OCI-LY1 (cell line): ENCODE data around the gene TMEM115.

Experiments used
- CTCF ChIP-seq: fragments of 200-600 bp; sonication (generic), shearing (Covaris generic); IDR thresholded peaks from 2 replicates; pipeline ENCODE4 v1.5.1; 2017; ENCODE audit warnings: mild to moderate bottlenecking, antibody characterized with exemption, low read length, moderate library complexity, mixed read lengths
- EZH2 ChIP-seq: fragments of 200-600 bp; sonication (generic), shearing (Covaris generic); IDR thresholded peaks from 2 replicates; pipeline ENCODE4 v1.8.0; 2017; ENCODE audit warnings: borderline replicate concordance, mixed run types, mild to moderate bottlenecking, antibody characterized with exemption, low read length, moderate library complexity, mixed read lengths

GRCh38 chr3:50333744-50334328 lies 25.5 kb downstream of the TMEM115 start:
- no peak for TF ChIP-seq CTCF
- TF ChIP-seq EZH2, result no peak
